SK-N-SH (cell line): ENCODE results near the gene NR5A2. TPM values are rescaled to one million over a fixed set of nuclear protein-coding genes. Genes with fewer than 3 reads are reported as not detected.

Experiments
- CTCF ChIA-PET: fragments of 300-600, 350-600 bp; formaldehyde crosslinking; extraction: SDS; loops from one replicate; lab custom pipeline; 2021; lab: Yijun Ruan, JAX
- POLR2A ChIA-PET: fragments of 350-600 bp; sonication (Branson Sonifier 250); formaldehyde crosslinking; extraction: SDS; loops from one replicate; lab custom pipeline; 2020; ENCODE audit warnings: antibody characterized with exemption, inconsistent platforms; lab: Yijun Ruan, JAX
- DNase-seq: peaks from one replicate; pipeline ENCODE4 v3.0.0; 2012
- H2AFZ ChIP-seq: fragments of 200-600 bp; sonication (generic); 2 replicates; pipeline ENCODE4 v1.8.1; 2016; ENCODE audit warnings: antibody characterized with exemption, mild to moderate bottlenecking, low read depth
- H3F3A ChIP-seq: fragments of 200-600 bp; sonication (generic); replicated peaks from 2 replicates; pipeline ENCODE3; 2016; ENCODE audit warnings: antibody characterized with exemption, mild to moderate bottlenecking; ENCODE audit not compliant: insufficient read depth
- H3K27ac ChIP-seq, 2 experiments: fragments of 200-500 bp in 1 of 2; fragments of 200-600 bp in 1 of 2; sonication (Bioruptor generic) in 1 of 2; sonication (generic), shearing (Covaris generic) in 1 of 2; 2 replicates each; pipeline versions ENCODE4 v1.5.1 to v1.6.1; 2014 to 2016; ENCODE audit warnings: low read depth in 2 of 2, inconsistent platforms in 1 of 2, low read length in 1 of 2, mild to moderate bottlenecking in 1 of 2, mixed read lengths in 1 of 2
- H3K27me3 ChIP-seq: fragments of 200-600 bp; sonication (generic), shearing (Covaris generic); 2 replicates; pipeline ENCODE4 v1.6.1; 2016; ENCODE audit warnings: mixed run types; ENCODE audit not compliant: insufficient read depth
- H3K36me3 ChIP-seq, 2 experiments: fragments of 200-500 bp in 1 of 2; fragments of 200-600 bp in 1 of 2; sonication (Bioruptor generic) in 1 of 2; sonication (generic) in 1 of 2; replicated peaks in 1 of 2; 2 replicates each; pipeline versions ENCODE3 to v1.5.1; 2014 to 2016; ENCODE audit warnings: low read length in 1 of 2, mild to moderate bottlenecking in 1 of 2; ENCODE audit not compliant: insufficient read depth in 2 of 2, control insufficient read depth in 1 of 2
- H3K4me1 ChIP-seq, 2 experiments: fragments of 200-500 bp in 1 of 2; fragments of 200-600 bp in 1 of 2; sonication (Bioruptor generic) in 1 of 2; sonication (generic), shearing (Covaris generic) in 1 of 2; 2 replicates each; pipeline versions ENCODE4 v1.5.1 to v1.6.1; 2014 to 2016; ENCODE audit warnings: low read depth in 1 of 2, low read length in 1 of 2, mixed run types in 1 of 2; ENCODE audit not compliant: insufficient read depth in 2 of 2, control insufficient read depth in 1 of 2
- H3K4me2 ChIP-seq: fragments of 200-600 bp; sonication (generic), shearing (Covaris generic); 2 replicates; pipeline ENCODE4 v1.6.1; 2017; ENCODE audit warnings: mixed run types
- H3K4me3 ChIP-seq, 2 experiments: fragments of 200-500 bp in 1 of 2; fragments of 200-600 bp in 1 of 2; sonication (Bioruptor generic) in 1 of 2; sonication (generic), shearing (Covaris generic) in 1 of 2; 2 replicates each; pipeline versions ENCODE4 v1.5.1 to v1.8.1; 2014 to 2016; ENCODE audit warnings: low read depth in 2 of 2, inconsistent platforms in 1 of 2, low read length in 1 of 2, mild to moderate bottlenecking in 1 of 2, mixed read lengths in 1 of 2, moderate library complexity in 1 of 2
- H3K79me2 ChIP-seq: fragments of 200-600 bp; sonication (generic); 2 replicates; pipeline ENCODE4 v1.8.1; 2017; ENCODE audit warnings: mild to moderate bottlenecking; ENCODE audit not compliant: insufficient read depth
- H3K9ac ChIP-seq: fragments of 200-600 bp; sonication (generic); 2 replicates; pipeline ENCODE4 v1.6.1; 2017; ENCODE audit warnings: mixed run types
- H3K9me2 ChIP-seq: fragments of 200-600 bp; sonication (generic); 2 replicates; pipeline ENCODE4 v1.6.1; 2017; ENCODE audit warnings: mixed run types
- H3K9me3 ChIP-seq: fragments of 200-600 bp; sonication (generic); 2 replicates; pipeline ENCODE4 v1.6.1; 2017; ENCODE audit warnings: mixed run types, mild to moderate bottlenecking, moderate library complexity
- H4K20me1 ChIP-seq: fragments of 200-600 bp; sonication (generic); 2 replicates; pipeline ENCODE4 v1.6.1; 2017; ENCODE audit warnings: mild to moderate bottlenecking, mixed run types; ENCODE audit not compliant: insufficient read depth
- ELF1 ChIP-seq: IDR thresholded peaks from 2 replicates; pipeline ENCODE4 v1.4.0; 2012
- FOXJ3 ChIP-seq: sonication (generic); formaldehyde crosslinking; IDR thresholded peaks from 2 replicates; pipeline ENCODE4 v1.5.1; 2020; ENCODE audit warnings: mild to moderate bottlenecking, missing genetic modification reagents
- FOXM1 ChIP-seq: IDR thresholded peaks from 2 replicates; pipeline ENCODE4 v1.4.0; 2012; ENCODE audit warnings: low read depth, mild to moderate bottlenecking
- IRF3 ChIP-seq: fragments of 150-350 bp; IDR thresholded peaks from 2 replicates; pipeline ENCODE4 v1.6.1; 2016; ENCODE audit warnings: mild to moderate bottlenecking, low read depth, low read length
- MEF2A ChIP-seq: IDR thresholded peaks from 2 replicates; pipeline ENCODE4 v1.4.0; 2012; ENCODE audit warnings: low read depth, borderline replicate concordance
- MXI1 ChIP-seq: IDR thresholded peaks from 2 replicates; pipeline ENCODE4 v1.6.1; 2012; ENCODE audit warnings: mild to moderate bottlenecking, low read depth, low read length, improper control_type of control experiment
- NFIC ChIP-seq: IDR thresholded peaks from 2 replicates; pipeline ENCODE4 v1.4.0; 2012; ENCODE audit warnings: borderline replicate concordance
- REST ChIP-seq: IDR thresholded peaks from 2 replicates; pipeline ENCODE4 v1.6.1; 2012; ENCODE audit warnings: mild to moderate bottlenecking, low read depth, low read length, moderate library complexity
- RXRA ChIP-seq: IDR thresholded peaks from 2 replicates; pipeline ENCODE4 v1.4.0; 2012; ENCODE audit warnings: low read depth, mild to moderate bottlenecking, borderline replicate concordance
- SIN3A ChIP-seq: IDR thresholded peaks from 2 replicates; pipeline ENCODE4 v1.6.1; 2012; ENCODE audit warnings: low read depth, mild to moderate bottlenecking, low read length, moderate library complexity, borderline replicate concordance
- SMC3 ChIP-seq: IDR thresholded peaks from 2 replicates; pipeline ENCODE4 v1.6.1; 2012; ENCODE audit warnings: low read depth, low read length, improper control_type of control experiment
- TCF12 ChIP-seq: IDR thresholded peaks from 2 replicates; pipeline ENCODE4 v1.4.0; 2012
- TEAD4 ChIP-seq: IDR thresholded peaks from 2 replicates; pipeline ENCODE4 v1.4.0; 2012; ENCODE audit warnings: mild to moderate bottlenecking, borderline replicate concordance; ENCODE audit not compliant: insufficient read depth
- YY1 ChIP-seq: IDR thresholded peaks from 2 replicates; pipeline ENCODE4 v1.4.0; 2012; ENCODE audit warnings: low read depth, mild to moderate bottlenecking
- WGBS: methylation state at CpG from one replicate; pipeline ENCODE4 v1.1.6; 2017; ENCODE audit warnings: low lambda C conversion rate; 5-methylcytosine and 5-hydroxymethylcytosine counted together
- polyA plus RNA-seq, 3 experiments: library from polyadenylated mRNA; depleted of rRNA; stranded (reverse); fragments of >200 nt; gene quantifications; 2 replicates each; pipeline ENCODE4 v1.2.3, GENCODE V29; 2012
- TF ChIP-seq, protein P1 (sequence below): fragments of 200-600 bp; sonication (generic); IDR thresholded peaks from 2 replicates; pipeline ENCODE4 v1.6.1; 2017; ENCODE audit warnings: antibody characterized with exemption, mild to moderate bottlenecking, moderate library complexity

The NR5A2 gene
- polyA plus RNA-seq, 1 of the 3 experiments (the other 2 are of a cell fraction), result not detected

- DNase-seq, result no peak
- WGBS, result 16% methylated on average over 4 of the region's 4 CpGs
- Histone ChIP-seq H3K36me3 (no peaks in the 10 kb centered on the region), H3K9me3 (no peaks in the 10 kb centered on the region), H3K79me2 (no peaks in the 10 kb centered on the region), H3K4me2 (no peak overlapping the region), H3K9me2 (no peaks in the 10 kb centered on the region), H3K27ac (no peak overlapping the region), H3K4me3 (no peak overlapping the region), H3K27me3 (peaks cover 37% of the 10 kb centered on the region), H3F3A (peaks cover 4% of the 10 kb centered on the region), H3K9ac (no peak overlapping the region), H2AFZ (no peak overlapping the region), H4K20me1 (no peaks in the 10 kb centered on the region), H3K4me1 (no peaks in the 10 kb centered on the region)
- ChIA-PET POLR2A (no interaction called here), CTCF (no interaction called here)
- TF ChIP-seq IRF3 (no peak), REST (no peak), MEF2A (no peak), TEAD4 (no peak), SIN3A (no peak), ELF1 (no peak), YY1 (no peak), FOXM1 (no peak), SMC3 (no peak), TCF12 (no peak)
- TF ChIP-seq, protein P1, sequence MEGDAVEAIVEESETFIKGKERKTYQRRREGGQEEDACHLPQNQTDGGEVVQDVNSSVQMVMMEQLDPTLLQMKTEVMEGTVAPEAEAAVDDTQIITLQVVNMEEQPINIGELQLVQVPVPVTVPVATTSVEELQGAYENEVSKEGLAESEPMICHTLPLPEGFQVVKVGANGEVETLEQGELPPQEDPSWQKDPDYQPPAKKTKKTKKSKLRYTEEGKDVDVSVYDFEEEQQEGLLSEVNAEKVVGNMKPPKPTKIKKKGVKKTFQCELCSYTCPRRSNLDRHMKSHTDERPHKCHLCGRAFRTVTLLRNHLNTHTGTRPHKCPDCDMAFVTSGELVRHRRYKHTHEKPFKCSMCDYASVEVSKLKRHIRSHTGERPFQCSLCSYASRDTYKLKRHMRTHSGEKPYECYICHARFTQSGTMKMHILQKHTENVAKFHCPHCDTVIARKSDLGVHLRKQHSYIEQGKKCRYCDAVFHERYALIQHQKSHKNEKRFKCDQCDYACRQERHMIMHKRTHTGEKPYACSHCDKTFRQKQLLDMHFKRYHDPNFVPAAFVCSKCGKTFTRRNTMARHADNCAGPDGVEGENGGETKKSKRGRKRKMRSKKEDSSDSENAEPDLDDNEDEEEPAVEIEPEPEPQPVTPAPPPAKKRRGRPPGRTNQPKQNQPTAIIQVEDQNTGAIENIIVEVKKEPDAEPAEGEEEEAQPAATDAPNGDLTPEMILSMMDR, result no peak
Observed at GRCh38 chr1:200072636-200073285, 45.3 kb downstream of the NR5A2 start.

DNA sequence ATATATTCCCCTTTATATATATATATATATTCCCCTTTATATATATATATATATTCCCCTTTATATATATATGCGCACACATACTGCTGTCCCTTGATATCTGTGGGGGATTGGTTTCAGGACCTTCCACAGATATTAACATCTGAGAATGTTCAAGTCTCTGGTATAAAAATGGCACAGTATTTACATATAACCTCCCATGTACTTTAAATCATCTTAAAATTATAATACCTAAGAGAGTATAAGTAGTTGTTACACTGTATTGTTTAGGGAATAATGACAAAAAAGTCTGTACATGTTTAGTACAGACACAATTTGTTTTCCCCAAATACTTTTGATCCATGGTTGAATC, 45.8 kb downstream of the NR5A2 start:
- WGBS, result 79% methylated on average over 1 of the region's 1 CpG
- H3K27me3 ChIP-seq, result peaks cover 36% of the 10 kb centered on the region

More for the DNA sequence above, 45.8 kb downstream of the NR5A2 start:
- Histone ChIP-seq H3K27ac (no peak overlapping the region), H3K9ac (no peak overlapping the region), H3K9me3 (no peaks in the 10 kb centered on the region), H3K9me2 (no peaks in the 10 kb centered on the region), H2AFZ (no peak overlapping the region), H3K79me2 (no peaks in the 10 kb centered on the region), H3F3A (peaks cover 4% of the 10 kb centered on the region), H3K4me3 (no peak overlapping the region), H4K20me1 (no peaks in the 10 kb centered on the region), H3K4me2 (no peak overlapping the region), H3K4me1 (no peaks in the 10 kb centered on the region), H3K36me3 (no peaks in the 10 kb centered on the region)
- CTCF ChIA-PET, result no interaction called here
- no peak for DNase-seq
- no peak for TF ChIP-seq FOXJ3 (CRISPR knock-in tag)
- no peak for TF ChIP-seq NFIC
- TF ChIP-seq MXI1, result no peak
- no peak for TF ChIP-seq RXRA
- POLR2A ChIA-PET, result no interaction called here
